K562 (cell line): Measurements from ENCODE around the gene AIF1L. TPM values are rescaled to one million over a fixed set of nuclear protein-coding genes. Genes with fewer than 3 reads are reported as not detected.

Source experiments
- ATAC-seq: fragments of 200-7000 bp; cut with Tn5 transposase; 3 replicates; pipeline ENCODE4 v1.9.1; 2020; ENCODE audit warnings: moderate library complexity
- BruUV-seq: library from RNA; stranded (reverse); fragments of 400-500 nt; replicated peaks from 2 replicates; lab custom pipeline; 2021; lab: Mats Ljungman, UMichigan
- CTCF ChIA-PET: fragments of 300-600 bp; formaldehyde crosslinking; extraction: SDS; loops from one replicate; lab custom pipeline; 2021; ENCODE audit warnings: low intra/inter-chr PET ratio; lab: Yijun Ruan, JAX
- POLR2A ChIA-PET: fragments of 300-600, 350-650 bp; sonication (Branson Sonifier 250); formaldehyde crosslinking; extraction: SDS; loops from one replicate; lab custom pipeline; 2021; ENCODE audit warnings: antibody characterized with exemption, inconsistent platforms; lab: Yijun Ruan, JAX
- DNase-seq, 4 experiments: peaks; one replicate each; pipeline versions ENCODE4 v3.0.0 to v3.0.0-alpha.2; 2011 to 2018; ENCODE audit warnings: low spot score in 3 of 4, mixed read lengths in 3 of 4; ENCODE audit errors: extremely low read depth in 1 of 4
- FAIRE-seq: peaks from 2 replicates; lab custom pipeline; 2011; peaks lifted over from hg19 to GRCh38; lab: Jason Lieb, UNC
- H2AFZ ChIP-seq: 2 replicates; pipeline ENCODE4 v1.6.0; 2011; ENCODE audit warnings: low read depth, low read length, control low read depth, inconsistent platforms
- H3K27ac ChIP-seq: fragments of 200-600 bp; 3 replicates; pipeline ENCODE4 v1.8.0; 2011; ENCODE audit warnings: low read depth, mild to moderate bottlenecking, control low read depth, inconsistent platforms, low read length, moderate library complexity, mixed read lengths; ENCODE audit errors: extremely low read depth
- H3K27me3 ChIP-seq, 2 experiments: fragments of 300-600 bp in 1 of 2; 2 replicates in 1 of 2; 3 replicates in 1 of 2; pipeline versions ENCODE4 v1.6.0 to v1.8.0; 2011; ENCODE audit warnings: inconsistent platforms in 2 of 2, low read length in 2 of 2, mild to moderate bottlenecking in 1 of 2, mixed read lengths in 1 of 2, moderate library complexity in 1 of 2; ENCODE audit not compliant: control insufficient read depth in 2 of 2, insufficient read depth in 2 of 2
- H3K36me3 ChIP-seq: fragments of 300-600 bp; 3 replicates; pipeline ENCODE4 v1.8.0; 2011; ENCODE audit warnings: mild to moderate bottlenecking, low read length, inconsistent platforms; ENCODE audit not compliant: control insufficient read depth, insufficient read depth
- H3K4me1 ChIP-seq, 2 experiments: fragments of 200-600 bp in 1 of 2; replicated peaks in 1 of 2; 2 replicates in 1 of 2; 3 replicates in 1 of 2; pipeline versions ENCODE4 v1.5.1 to v1.8.0; 2011; ENCODE audit warnings: inconsistent platforms in 2 of 2, low read length in 2 of 2, mild to moderate bottlenecking in 1 of 2, mixed read lengths in 1 of 2, moderate library complexity in 1 of 2; ENCODE audit not compliant: control insufficient read depth in 2 of 2, insufficient read depth in 2 of 2
- H3K4me2 ChIP-seq: 2 replicates; pipeline ENCODE4 v1.6.1; 2011; ENCODE audit warnings: low read length, control low read depth, inconsistent platforms, mixed read lengths; ENCODE audit not compliant: insufficient read depth
- H3K4me3 ChIP-seq: fragments of 200-600 bp; sonication (generic), shearing (Covaris generic); 2 replicates; pipeline ENCODE4 v1.5.1; 2016; ENCODE audit warnings: control low read depth, inconsistent platforms
- H3K79me2 ChIP-seq: fragments of 200-600 bp; 3 replicates; pipeline ENCODE4 v1.8.0; 2011; ENCODE audit warnings: low read length, inconsistent platforms; ENCODE audit not compliant: control insufficient read depth, insufficient read depth
- H3K9ac ChIP-seq, 2 experiments: 2 replicates each; pipeline versions ENCODE4 v1.6.0 to v1.6.1; 2011; ENCODE audit warnings: low read depth in 2 of 2, low read length in 2 of 2, control low read depth in 1 of 2, inconsistent platforms in 1 of 2, mild to moderate bottlenecking in 1 of 2, mixed read lengths in 1 of 2; ENCODE audit not compliant: insufficient read depth in 1 of 2
- H3K9me1 ChIP-seq: one replicate; pipeline ENCODE4 v1.6.0; 2011; ENCODE audit warnings: inconsistent platforms, mild to moderate bottlenecking, low read length, moderate library complexity; ENCODE audit not compliant: control insufficient read depth, insufficient read depth
- H3K9me3 ChIP-seq: replicated peaks from 2 replicates; pipeline ENCODE4 v1.5.1; 2011; ENCODE audit warnings: low read depth, low read length, inconsistent platforms; ENCODE audit not compliant: control insufficient read depth, insufficient read depth
- H4K20me1 ChIP-seq: replicated peaks from 2 replicates; pipeline ENCODE4 v1.6.1; 2011; ENCODE audit warnings: low read length, inconsistent platforms, mixed read lengths; ENCODE audit not compliant: control insufficient read depth, insufficient read depth
- MTA3 ChIP-seq: fragments of 450-650 bp; formaldehyde crosslinking; IDR thresholded peaks from 2 replicates; pipeline ENCODE4 v1.6.1; 2017; ENCODE audit warnings: mild to moderate bottlenecking, borderline replicate concordance
- WGBS: fragments of 100-300 bp; shearing (Covaris generic); methylation state at CpG from one replicate; pipeline ENCODE4 v1.1.6; 2016; ENCODE audit warnings: low coverage, mixed read lengths; ENCODE audit not compliant: insufficient coverage; ENCODE audit errors: missing lambda C conversion rate; 5-methylcytosine and 5-hydroxymethylcytosine counted together
- in situ Hi-C: fragments of 300-500 bp; cut with MboI; formaldehyde crosslinking; loops from 4 replicates; pipeline ENCODE4 v1.15.0; 2018; ENCODE audit warnings: inconsistent platforms, mixed read lengths
- intact Hi-C: fragments of 100-400 bp; cut with micrococcal nuclease; formaldehyde crosslinking; loops from 2 replicates; pipeline ENCODE4 v1.14.2; 2022
- polyA plus RNA-seq, 8 experiments: library from polyadenylated mRNA; depleted of rRNA in 4 of 8; stranded (reverse) in 5 of 8; unstranded in 3 of 8; fragments of >200 nt; fragmentation: Nextera tagmentation in 2 of 8; fragmentation: Illumina TruSeq in 1 of 8; extraction: Ambion mirVana in 2 of 8; extraction: Trizol in 1 of 8; gene quantifications; 2 replicates each; pipeline versions ENCODE4 v1.2.1 to v1.2.3, GENCODE V29; 2011 to 2014; ENCODE audit warnings: inconsistent platforms in 1 of 8, missing spikeins in 1 of 8
- total RNA-seq, 7 experiments: library from RNA; depleted of rRNA in 6 of 7; stranded (reverse); fragments of >200 nt in 6 of 7; fragmentation: Illumina TruSeq in 2 of 7; extraction: Trizol in 2 of 7; gene quantifications; 2 replicates each; pipeline versions ENCODE4 v1.2.1 to v1.2.3, GENCODE V29; 2011 to 2021; ENCODE audit warnings: low replicate concordance in 1 of 7
- TF ChIP-seq, protein P1 (sequence below): sonication (generic); formaldehyde crosslinking; IDR thresholded peaks from 2 replicates; pipeline ENCODE4 v1.8.1; 2023; ENCODE audit warnings: mild to moderate bottlenecking, missing genetic modification reagents, moderate library complexity
- TF ChIP-seq, protein P2 (sequence below), 2 experiments: fragments of 450-650 bp in 1 of 2; sonication (generic) in 1 of 2; formaldehyde crosslinking; conservative IDR thresholded peaks; 2 replicates each; pipeline versions ENCODE4 v1.4.0 to v1.8.1; 2020 to 2022; ENCODE audit warnings: mild to moderate bottlenecking in 1 of 2, missing genetic modification reagents in 1 of 2
- TF ChIP-seq, protein P3 (sequence below): sonication (generic); formaldehyde crosslinking; IDR thresholded peaks from 2 replicates; pipeline ENCODE4 v1.8.1; 2022; ENCODE audit warnings: missing genetic modification reagents

Gene AIF1L
- total and polyA plus RNA-seq, 9 of the 15 experiments (the other 6 are each of a cell fraction or from before 2014, with no cell fraction given): 0.34 to 9.1 (median 1.3) TPM

GRCh38 chr9:131140550-131140949, 44.2 kb downstream of the AIF1L start:
- peaks cover 14% of the 10 kb centered on the region for H3K9me1 ChIP-seq
- in situ Hi-C loops: no loop called here
- intact Hi-C loops: loop anchor here (2.0 kb wide), 1 partner anchor 52 kb away; no protein-coding TSS in a partner anchor
- H3K79me2 ChIP-seq: no peaks in the 10 kb centered on the region
- no peaks in the 10 kb centered on the region for H3K27me3 ChIP-seq
- DNase-seq (peak in 3 of 4 experiments; percentile 52 to 72 (median 59)), ATAC-seq (peak; percentile 7; the same call in 2 of the 3 replicates), FAIRE-seq (no peak)
- H3K4me3 ChIP-seq: no peak overlapping the region
- H3K4me2 ChIP-seq: no peak overlapping the region
- WGBS: 89% methylated on average over 3 of the region's 3 CpGs
- TF ChIP-seq, protein P1, sequence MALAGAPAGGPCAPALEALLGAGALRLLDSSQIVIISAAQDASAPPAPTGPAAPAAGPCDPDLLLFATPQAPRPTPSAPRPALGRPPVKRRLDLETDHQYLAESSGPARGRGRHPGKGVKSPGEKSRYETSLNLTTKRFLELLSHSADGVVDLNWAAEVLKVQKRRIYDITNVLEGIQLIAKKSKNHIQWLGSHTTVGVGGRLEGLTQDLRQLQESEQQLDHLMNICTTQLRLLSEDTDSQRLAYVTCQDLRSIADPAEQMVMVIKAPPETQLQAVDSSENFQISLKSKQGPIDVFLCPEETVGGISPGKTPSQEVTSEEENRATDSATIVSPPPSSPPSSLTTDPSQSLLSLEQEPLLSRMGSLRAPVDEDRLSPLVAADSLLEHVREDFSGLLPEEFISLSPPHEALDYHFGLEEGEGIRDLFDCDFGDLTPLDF (CRISPR knock-in tag): no peak; the same call in 1 of the 2 replicates
- TF ChIP-seq, protein P2, sequence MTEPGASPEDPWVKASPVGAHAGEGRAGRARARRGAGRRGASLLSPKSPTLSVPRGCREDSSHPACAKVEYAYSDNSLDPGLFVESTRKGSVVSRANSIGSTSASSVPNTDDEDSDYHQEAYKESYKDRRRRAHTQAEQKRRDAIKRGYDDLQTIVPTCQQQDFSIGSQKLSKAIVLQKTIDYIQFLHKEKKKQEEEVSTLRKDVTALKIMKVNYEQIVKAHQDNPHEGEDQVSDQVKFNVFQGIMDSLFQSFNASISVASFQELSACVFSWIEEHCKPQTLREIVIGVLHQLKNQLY (CRISPR knock-in tag; conservative IDR thresholded peaks at IDR 0.05): 0 out of 4 replicates have a peak, but pooled peaks of 1 of the 2 experiments have one; percentile 28
- TF ChIP-seq, protein P3, sequence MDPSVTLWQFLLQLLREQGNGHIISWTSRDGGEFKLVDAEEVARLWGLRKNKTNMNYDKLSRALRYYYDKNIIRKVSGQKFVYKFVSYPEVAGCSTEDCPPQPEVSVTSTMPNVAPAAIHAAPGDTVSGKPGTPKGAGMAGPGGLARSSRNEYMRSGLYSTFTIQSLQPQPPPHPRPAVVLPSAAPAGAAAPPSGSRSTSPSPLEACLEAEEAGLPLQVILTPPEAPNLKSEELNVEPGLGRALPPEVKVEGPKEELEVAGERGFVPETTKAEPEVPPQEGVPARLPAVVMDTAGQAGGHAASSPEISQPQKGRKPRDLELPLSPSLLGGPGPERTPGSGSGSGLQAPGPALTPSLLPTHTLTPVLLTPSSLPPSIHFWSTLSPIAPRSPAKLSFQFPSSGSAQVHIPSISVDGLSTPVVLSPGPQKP (CRISPR knock-in tag): no peak
- TF ChIP-seq MTA3: no peak
- no TSS peak for BruUV-seq
- H3K36me3 ChIP-seq: peaks cover 99% of the 10 kb centered on the region
- POLR2A ChIA-PET: interaction anchor here (0.6 to 22.5 kb wide), 11 partner anchors 12 to 73 kb away, joined by 3 to 583 read pairs (median 3); partner anchors contain the start of gene NUP214
- CTCF ChIA-PET: interaction anchor here (0.6 kb wide), 1 partner anchor 65 kb away, joined by 3 read pairs; no protein-coding TSS in a partner anchor
- no peak overlapping the region for H2AFZ ChIP-seq
- H3K4me1 ChIP-seq: peaks cover 0 to 6% of the 10 kb centered on the region in 2 experiments; a peak in 2 of 5 replicates
- H3K27ac ChIP-seq: no peak overlapping the region
- no peaks in the 10 kb centered on the region for H3K9me3 ChIP-seq
- H3K9ac ChIP-seq: no peak overlapping the region
- peaks cover 23% of the 10 kb centered on the region for H4K20me1 ChIP-seq
